NT2/D1 (cell line): ENCODE data around the gene FBXL7.

Experiments used
- DNase-seq: peaks from one replicate; pipeline ENCODE4 v3.0.0-alpha.2; 2011; ENCODE audit warnings: low read depth, low spot score
- H3K27me3 ChIP-seq: 2 replicates; pipeline ENCODE4 v1.6.0; 2011; ENCODE audit warnings: mild to moderate bottlenecking; ENCODE audit not compliant: insufficient read length, insufficient read depth
- H3K36me3 ChIP-seq: 2 replicates; pipeline ENCODE4 v1.6.1; 2011; ENCODE audit warnings: mild to moderate bottlenecking, low read length, mixed read lengths; ENCODE audit not compliant: insufficient read depth, insufficient read length
- H3K4me1 ChIP-seq: 2 replicates; pipeline ENCODE4 v1.5.1; 2011; ENCODE audit not compliant: insufficient read depth, insufficient read length
- H3K4me3 ChIP-seq: 2 replicates; pipeline ENCODE4 v1.5.1; 2011; ENCODE audit warnings: low read depth; ENCODE audit not compliant: insufficient read length
- H3K9ac ChIP-seq: 2 replicates; pipeline ENCODE4 v1.6.0; 2011; ENCODE audit warnings: low read depth; ENCODE audit not compliant: insufficient read length
- H3K9me3 ChIP-seq: 2 replicates; pipeline ENCODE4 v1.5.1; 2011; ENCODE audit warnings: mild to moderate bottlenecking, low read length; ENCODE audit not compliant: insufficient read depth
- SUZ12 ChIP-seq: IDR thresholded peaks from 2 replicates; pipeline ENCODE4 v1.6.1; 2011; ENCODE audit not compliant: insufficient read length, insufficient read depth; ENCODE audit errors: extremely low read depth
- YY1 ChIP-seq: IDR thresholded peaks from 2 replicates; pipeline ENCODE4 v1.6.1; 2011; ENCODE audit not compliant: insufficient read length, insufficient read depth
- ZNF274 ChIP-seq: IDR thresholded peaks from 2 replicates; pipeline ENCODE4 v1.6.1; 2011; ENCODE audit warnings: mild to moderate bottlenecking, low read depth, low read length

The FBXL7 gene

GRCh38 chr5:15499528-15500324 lies at the start of gene FBXL7:
Gene FBXL7, plus strand, starts transcription at chr5:15500180.
- Histone ChIP-seq H3K4me1 (no peaks in the 10 kb centered on the region), H3K9ac (peak within 1 kb of the TSS; percentile 87), H3K36me3 (peaks cover 8% of the 10 kb centered on the region), H3K4me3 (peak within 1 kb of the TSS; percentile 80), H3K27me3 (no peaks in the 10 kb centered on the region), H3K9me3 (no peaks in the 10 kb centered on the region)
- no peak for TF ChIP-seq ZNF274
- TF ChIP-seq YY1, result no peak
- no peak for TF ChIP-seq SUZ12
- peak; percentile 58 for DNase-seq

- H3K4me3 ChIP-seq, result no peak overlapping the region
- no peak overlapping the region for H3K9ac ChIP-seq
- no peaks in the 10 kb centered on the region for H3K4me1 ChIP-seq
- no peak for TF ChIP-seq ZNF274
- TF ChIP-seq SUZ12, result no peak
- TF ChIP-seq YY1, result no peak
- no peaks in the 10 kb centered on the region for H3K36me3 ChIP-seq
- no peaks in the 10 kb centered on the region for H3K9me3 ChIP-seq
- H3K27me3 ChIP-seq, result no peaks in the 10 kb centered on the region
- DNase-seq, result no peak
These were observed 49.5 kb upstream of the FBXL7 start for GRCh38 chr5:15450473-15450872.

GRCh38 chr5:15450949-15451348 lies 49.0 kb upstream of the FBXL7 start:
- H3K4me1 ChIP-seq, result no peaks in the 10 kb centered on the region
- no peak overlapping the region for H3K4me3 ChIP-seq
- no peak for DNase-seq
- no peaks in the 10 kb centered on the region for H3K27me3 ChIP-seq
- H3K9me3 ChIP-seq, result no peaks in the 10 kb centered on the region
- no peak for TF ChIP-seq YY1
- TF ChIP-seq SUZ12, result no peak
- TF ChIP-seq ZNF274, result no peak
- H3K9ac ChIP-seq, result no peak overlapping the region
- H3K36me3 ChIP-seq, result no peaks in the 10 kb centered on the region

GRCh38 chr5:15452030-15452429 lies 48.0 kb upstream of the FBXL7 start:
- no peak for DNase-seq
- H3K4me3 ChIP-seq, result no peak overlapping the region
- H3K27me3 ChIP-seq, result no peaks in the 10 kb centered on the region
- no peaks in the 10 kb centered on the region for H3K9me3 ChIP-seq
- no peaks in the 10 kb centered on the region for H3K4me1 ChIP-seq
- no peaks in the 10 kb centered on the region for H3K36me3 ChIP-seq
- no peak for TF ChIP-seq ZNF274
- no peak for TF ChIP-seq YY1
- TF ChIP-seq SUZ12, result no peak
- H3K9ac ChIP-seq, result no peak overlapping the region

- no peak for DNase-seq
- H3K4me3 ChIP-seq, result no peak overlapping the region
- H3K9ac ChIP-seq, result no peak overlapping the region
- H3K36me3 ChIP-seq, result no peaks in the 10 kb centered on the region
- no peaks in the 10 kb centered on the region for H3K27me3 ChIP-seq
- TF ChIP-seq ZNF274, result no peak
- no peak for TF ChIP-seq SUZ12
- no peak for TF ChIP-seq YY1
- H3K9me3 ChIP-seq, result no peaks in the 10 kb centered on the region
- no peaks in the 10 kb centered on the region for H3K4me1 ChIP-seq
These were observed 47.2 kb upstream of the FBXL7 start for GRCh38 chr5:15452781-15453180.

GRCh38 chr5:15459200-15459599 lies 40.8 kb upstream of the FBXL7 start:
- TF ChIP-seq ZNF274 (no peak), YY1 (no peak), SUZ12 (no peak)
- H3K4me1 ChIP-seq, result no peaks in the 10 kb centered on the region
- no peaks in the 10 kb centered on the region for H3K27me3 ChIP-seq
- H3K36me3 ChIP-seq, result no peaks in the 10 kb centered on the region
- no peak overlapping the region for H3K9ac ChIP-seq
- no peak for DNase-seq
- H3K4me3 ChIP-seq, result no peak overlapping the region
- H3K9me3 ChIP-seq, result no peaks in the 10 kb centered on the region

- no peaks in the 10 kb centered on the region for H3K4me1 ChIP-seq
- DNase-seq, result peak; percentile 5
- TF ChIP-seq ZNF274 (no peak), YY1 (no peak), SUZ12 (no peak)
These were observed 36.6 kb upstream of the FBXL7 start for GRCh38 chr5:15463231-15463980.

More at GRCh38 chr5:15463231-15463980, 36.6 kb upstream of the FBXL7 start:
- Histone ChIP-seq H3K36me3 (no peaks in the 10 kb centered on the region), H3K27me3 (no peaks in the 10 kb centered on the region), H3K9ac (no peak overlapping the region), H3K4me3 (no peak overlapping the region), H3K9me3 (no peaks in the 10 kb centered on the region)
